Right lobe of liver (tissue), 6 donors: ENCODE results near the gene PDZD2. TPM values are rescaled to one million over a fixed set of nuclear protein-coding genes. Genes with fewer than 3 reads are reported as not detected.
A peak's percentile ranks its signal among the peaks of the same experiment; 100 is the strongest.
"Not testable (repeated sequence)": the region's sequence is repeated elsewhere in the genome, so short reads cannot be mapped to it uniquely, and the experiment has no call there.

Source experiments
- ATAC-seq, 4 donors: fragments of 200-7000 bp; cut with Tn5 transposase; one replicate each; pipeline ENCODE4 v1.9.1; 2020; ENCODE audit warnings: mild to moderate bottlenecking in 4 of 4, moderate library complexity in 4 of 4
- DNase-seq, 3 donors: peaks; one replicate each; pipeline ENCODE4 v3.0.0-alpha.2; 2020
- H3K27ac ChIP-seq, 3 donors: fragments of 200-600 bp; one replicate each; pipeline ENCODE4 v1.8.0; 2022
- H3K27me3 ChIP-seq, 2 donors: fragments of 200-600 bp; one replicate each; pipeline ENCODE4 v1.8.0; 2022
- H3K36me3 ChIP-seq, 4 donors: fragments of 200-600 bp; sonication (generic) in 1 of 4; one replicate each; pipeline versions ENCODE4 v1.5.1 to v1.8.0; 2017 to 2022; ENCODE audit warnings: control low read depth in 1 of 4
- H3K4me1 ChIP-seq, 4 donors: fragments of 200-600 bp; sonication (generic) in 1 of 4; one replicate each; pipeline versions ENCODE4 v1.5.1 to v1.8.0; 2017 to 2022; ENCODE audit warnings: control low read depth in 1 of 4
- H3K4me3 ChIP-seq, 3 donors: fragments of 200-600 bp; one replicate each; pipeline ENCODE4 v1.8.0; 2022
- H3K9me3 ChIP-seq, 4 donors: fragments of 200-600 bp; sonication (generic) in 1 of 4; one replicate each; pipeline versions ENCODE4 v1.5.1 to v1.8.0; 2017 to 2022; ENCODE audit warnings: control low read depth in 1 of 4
- POLR2A ChIP-seq: fragments of 450-650 bp; IDR thresholded peaks from one replicate; pipeline ENCODE4 v1.6.1; 2017; ENCODE audit warnings: antibody characterized with exemption, mild to moderate bottlenecking
- WGBS: methylation state at CpG from one replicate; pipeline ENCODE4 v1.1.6; 2018; ENCODE audit warnings: low coverage, low lambda C conversion rate; ENCODE audit not compliant: insufficient coverage; ENCODE audit errors: missing lambda C conversion rate; 5-methylcytosine and 5-hydroxymethylcytosine counted together
- intact Hi-C, 2 donors: fragments of 100-400 bp; cut with DNase I; formaldehyde crosslinking; loops; one replicate each; pipeline versions ENCODE4 v1.11.2 to v1.14.1; 2022
- total RNA-seq, 6 experiments: library from RNA; depleted of rRNA in 2 of 6; stranded (reverse); fragments of >200 nt in 2 of 6; fragmentation: NEBNext Ultra II Directional in 3 of 6; extraction: Animal tissue kit (Norgen Biotek cat#: 25700) in 3 of 6; gene quantifications; one replicate each; pipeline versions ENCODE4 v1.1.0 to v1.2.4, GENCODE V29; 2016 to 2023
- TF ChIP-seq, protein P1 (sequence below), 4 donors: fragments of 200-600 bp in 3 of 4; fragments of 450-650 bp in 1 of 4; IDR thresholded peaks; one replicate each; pipeline versions ENCODE4 v1.5.1 to v1.8.0; 2016 to 2022; ENCODE audit warnings: antibody characterized with exemption in 4 of 4, mild to moderate bottlenecking in 2 of 4
- donor health status: DM: no; HTN: yes; CAD: no.
- donor health status: DM: no; HTN: no; CAD: no.
- donor health status: DM: no; HTN: no; CAD: no.
- donor health status: DM: no; HTN: yes; CAD: no.
- donor health status: DM: no; HTN: yes; CAD: no.

Gene PDZD2
- total RNA-seq, 6 experiments from 2014 or later = 0.43 to 1.9 (median 0.88) TPM

DNA sequence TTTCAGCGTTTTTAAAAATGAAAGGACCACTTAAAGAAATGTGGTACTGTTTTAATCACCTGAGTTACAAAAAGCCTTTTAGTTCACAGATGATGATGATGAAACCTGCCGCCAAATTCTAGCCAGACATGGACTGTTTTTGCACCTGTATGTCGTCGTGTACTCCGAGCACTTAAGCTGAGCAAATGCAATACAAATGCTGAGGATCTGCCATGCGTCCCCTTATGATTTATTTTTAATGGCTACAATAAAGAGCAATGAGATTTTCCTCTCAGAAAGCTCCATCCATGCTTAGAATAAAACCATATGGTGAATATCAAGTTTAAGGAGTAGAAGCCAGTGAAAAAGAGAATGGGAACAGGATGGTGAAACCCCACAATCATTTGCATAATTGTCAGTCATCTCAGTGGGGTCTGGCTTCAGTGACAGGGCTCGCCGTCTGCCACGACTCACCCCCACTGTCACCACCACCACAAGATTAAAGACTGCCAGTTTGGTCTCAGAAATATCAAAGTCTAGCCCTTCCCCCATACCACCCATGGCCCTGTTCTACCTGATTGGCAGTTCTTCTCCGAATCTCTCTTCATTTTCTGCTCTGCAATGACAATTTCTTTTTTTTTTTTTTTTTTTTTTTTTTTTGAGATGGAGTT lies 375.3 kb downstream of the PDZD2 start:
- WGBS = 67% methylated on average over 7 of the region's 10 CpGs
- Histone ChIP-seq H3K9me3 (no peaks in the 10 kb centered on the region), H3K27me3 (no peaks in the 10 kb centered on the region), H3K4me3 (no peak overlapping the region), H3K27ac (no peak overlapping the region), H3K4me1 (no peaks in the 10 kb centered on the region), H3K36me3 (no peaks in the 10 kb centered on the region)
- ATAC-seq = no peak
- no peak for DNase-seq
- no peak for TF ChIP-seq POLR2A
- TF ChIP-seq, protein P1, sequence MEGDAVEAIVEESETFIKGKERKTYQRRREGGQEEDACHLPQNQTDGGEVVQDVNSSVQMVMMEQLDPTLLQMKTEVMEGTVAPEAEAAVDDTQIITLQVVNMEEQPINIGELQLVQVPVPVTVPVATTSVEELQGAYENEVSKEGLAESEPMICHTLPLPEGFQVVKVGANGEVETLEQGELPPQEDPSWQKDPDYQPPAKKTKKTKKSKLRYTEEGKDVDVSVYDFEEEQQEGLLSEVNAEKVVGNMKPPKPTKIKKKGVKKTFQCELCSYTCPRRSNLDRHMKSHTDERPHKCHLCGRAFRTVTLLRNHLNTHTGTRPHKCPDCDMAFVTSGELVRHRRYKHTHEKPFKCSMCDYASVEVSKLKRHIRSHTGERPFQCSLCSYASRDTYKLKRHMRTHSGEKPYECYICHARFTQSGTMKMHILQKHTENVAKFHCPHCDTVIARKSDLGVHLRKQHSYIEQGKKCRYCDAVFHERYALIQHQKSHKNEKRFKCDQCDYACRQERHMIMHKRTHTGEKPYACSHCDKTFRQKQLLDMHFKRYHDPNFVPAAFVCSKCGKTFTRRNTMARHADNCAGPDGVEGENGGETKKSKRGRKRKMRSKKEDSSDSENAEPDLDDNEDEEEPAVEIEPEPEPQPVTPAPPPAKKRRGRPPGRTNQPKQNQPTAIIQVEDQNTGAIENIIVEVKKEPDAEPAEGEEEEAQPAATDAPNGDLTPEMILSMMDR (IDR thresholded peaks at IDR 0.05) = no peak
- intact Hi-C loops = no loop called here

DNA sequence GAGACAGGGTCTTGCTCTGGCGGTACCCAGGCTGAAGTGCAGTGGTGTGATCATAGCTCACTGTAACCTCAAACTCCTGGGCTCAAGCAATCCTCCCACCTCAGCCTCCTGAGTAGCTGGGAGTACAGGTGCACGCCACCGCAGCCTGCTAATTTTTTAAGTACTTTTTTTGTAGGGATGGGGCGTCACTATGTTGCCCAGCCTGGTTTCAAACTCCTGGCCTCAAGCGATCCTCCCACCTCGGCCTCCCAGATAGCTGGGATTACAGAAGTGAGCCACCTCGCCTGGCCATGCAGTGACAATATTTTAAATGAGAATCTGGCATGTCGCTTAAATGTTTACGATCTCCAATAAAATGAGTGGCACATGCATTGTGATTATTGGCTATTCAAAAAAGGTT lies 376.3 kb downstream of the PDZD2 start:
- H3K4me3 ChIP-seq, intact Hi-C loops, DNase-seq, H3K36me3 ChIP-seq, ATAC-seq, H3K27ac ChIP-seq, H3K27me3 ChIP-seq, H3K4me1 ChIP-seq, H3K9me3 ChIP-seq: not testable (repeated sequence)
- WGBS = 76% methylated on average over 4 of the region's 9 CpGs

DNA sequence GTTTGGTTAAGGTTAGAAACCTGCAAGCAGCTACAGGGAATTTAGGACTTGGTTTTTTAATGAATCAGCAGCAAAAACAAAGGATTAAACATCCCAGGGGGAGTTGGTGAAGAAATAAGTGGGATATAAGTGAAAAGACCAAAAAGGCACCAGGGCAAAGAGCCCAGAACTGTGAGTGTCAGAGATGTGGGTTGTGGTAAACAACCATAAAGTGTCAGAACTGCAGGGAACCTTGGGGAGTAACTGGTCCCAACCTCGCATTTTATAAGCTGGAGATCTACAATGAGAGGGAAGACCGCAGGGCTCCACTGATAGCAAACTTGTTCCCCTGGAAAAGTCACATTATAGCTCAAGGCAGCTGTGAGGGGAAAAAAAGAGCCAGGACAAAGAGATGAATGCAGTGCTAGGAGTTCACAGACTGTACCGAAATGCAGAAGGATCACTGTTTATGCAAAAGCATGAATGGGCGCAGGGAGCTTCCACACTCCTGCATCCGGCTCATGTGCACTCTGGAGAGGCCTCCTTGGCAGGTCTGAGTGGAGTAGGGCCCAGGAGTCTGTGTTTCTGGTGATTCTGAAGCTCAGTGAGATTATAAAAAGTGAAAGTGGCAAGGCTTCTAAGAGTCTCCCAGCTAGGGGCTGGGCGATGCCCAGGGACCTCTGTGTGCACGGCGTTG lies 378.9 kb downstream of the PDZD2 start:
- Histone ChIP-seq H3K27me3 (no peaks in the 10 kb centered on the region), H3K4me1 (no peaks in the 10 kb centered on the region), H3K9me3 (no peaks in the 10 kb centered on the region), H3K4me3 (no peak overlapping the region), H3K27ac (no peak overlapping the region), H3K36me3 (no peaks in the 10 kb centered on the region)
- DNase-seq (no peak), ATAC-seq (peak in 2 of 4 donors; percentile 18 to 35)
- TF ChIP-seq POLR2A = no peak
- TF ChIP-seq, protein P1 (IDR thresholded peaks at IDR 0.05) = no peak
- 68% methylated on average over 8 of the region's 8 CpGs for WGBS
- intact Hi-C loops = no loop called here

DNA sequence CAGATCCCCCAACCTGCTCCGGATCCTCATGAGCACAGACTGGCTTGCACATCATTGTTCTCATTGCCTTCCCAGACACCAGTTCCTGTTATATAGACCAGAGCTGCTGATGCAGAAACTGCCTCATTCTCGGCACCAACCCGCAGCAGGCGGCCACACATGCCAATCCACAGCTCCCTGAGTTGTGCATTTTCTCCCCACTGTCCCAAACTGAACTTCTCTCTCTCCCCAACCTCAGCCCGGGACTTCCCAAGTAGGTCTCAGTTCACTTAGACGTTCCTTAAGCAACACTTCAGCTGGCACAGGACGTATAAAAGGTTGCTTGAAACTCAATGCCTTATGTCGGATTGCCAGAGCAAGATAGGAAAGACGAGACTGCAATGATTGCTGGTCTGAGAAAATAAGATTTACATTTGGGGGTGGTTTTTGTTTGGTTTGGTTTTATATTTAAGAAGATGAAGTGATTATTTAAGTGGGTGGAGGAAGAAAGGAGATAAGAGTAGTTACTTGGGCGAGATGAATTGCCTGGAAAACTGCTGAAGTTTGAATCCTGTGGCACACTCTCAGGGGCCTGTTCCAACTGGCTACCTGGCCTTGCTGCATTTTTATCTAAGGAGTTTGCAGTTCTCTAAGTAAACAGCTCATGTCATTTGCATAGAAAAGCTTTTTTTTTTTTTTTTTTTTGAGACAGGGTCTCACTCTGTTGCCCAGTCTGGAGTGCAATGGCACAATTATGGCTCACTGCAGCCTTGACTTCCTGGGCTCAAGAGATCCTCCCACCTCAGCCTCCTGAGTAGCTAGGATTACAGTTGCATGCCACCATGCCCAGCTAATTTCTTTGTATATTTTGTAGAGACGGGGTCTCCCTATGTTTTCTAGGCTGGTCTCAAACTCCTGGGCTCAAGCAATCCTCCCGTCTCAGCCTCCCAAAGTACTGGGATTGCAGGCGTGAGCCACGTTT lies 379.8 kb downstream of the PDZD2 start:
- Histone ChIP-seq H3K27ac (no peak overlapping the region), H3K27me3 (no peaks in the 10 kb centered on the region), H3K36me3 (no peaks in the 10 kb centered on the region), H3K4me3 (no peak overlapping the region), H3K4me1 (no peaks in the 10 kb centered on the region), H3K9me3 (no peaks in the 10 kb centered on the region)
- intact Hi-C loops = no loop called here
- DNase-seq = no peak
- peak in 1 of 4 donors; percentile 10 for ATAC-seq
- whole genome bisulfite sequencing = 60% methylated on average over 10 of the region's 14 CpGs
- TF ChIP-seq, protein P1 (IDR thresholded peaks at IDR 0.05) = no peak
- no peak for TF ChIP-seq POLR2A
